Stimulated activated effector memory CD8-positive, alpha-beta T cell treated with anti-CD3 and anti-CD28 coated beads, Interleukin-12 subunit alpha, Interleukin-12 subunit beta, amount 100 ng/mL, for 72 hours (primary cell): ENCODE data around the gene DACH1.
"Not testable (repeated sequence)": the region's sequence is repeated elsewhere in the genome, so short reads cannot be mapped to it uniquely, and the experiment has no call there.

Experiments
- ATAC-seq: fragments of 150-1000 bp; cut with Tn5 transposase; 2 replicates; pipeline ENCODE4 v1.10.0; 2021
- DNase-seq, 2 donors: peaks; one replicate each; pipeline ENCODE4 v3.0.0; 2021 to 2022; ENCODE audit warnings: low spot score in 2 of 2
- H3K27ac Mint-ChIP-seq: one replicate; pipeline ENCODE4 v1.8.0; 2022; ENCODE audit warnings: mild to moderate bottlenecking, mixed read lengths
- H3K36me3 Mint-ChIP-seq: one replicate; pipeline ENCODE4 v1.8.0; 2022; ENCODE audit warnings: mild to moderate bottlenecking, mixed read lengths
- H3K4me1 Mint-ChIP-seq: one replicate; pipeline ENCODE4 v1.8.0; 2022; ENCODE audit warnings: mixed read lengths
- H3K4me3 Mint-ChIP-seq: one replicate; pipeline ENCODE4 v1.8.0; 2022; ENCODE audit warnings: mild to moderate bottlenecking, mixed read lengths
- H3K9me3 Mint-ChIP-seq: one replicate; pipeline ENCODE4 v1.8.0; 2022; ENCODE audit warnings: mixed read lengths

Gene DACH1

DNA sequence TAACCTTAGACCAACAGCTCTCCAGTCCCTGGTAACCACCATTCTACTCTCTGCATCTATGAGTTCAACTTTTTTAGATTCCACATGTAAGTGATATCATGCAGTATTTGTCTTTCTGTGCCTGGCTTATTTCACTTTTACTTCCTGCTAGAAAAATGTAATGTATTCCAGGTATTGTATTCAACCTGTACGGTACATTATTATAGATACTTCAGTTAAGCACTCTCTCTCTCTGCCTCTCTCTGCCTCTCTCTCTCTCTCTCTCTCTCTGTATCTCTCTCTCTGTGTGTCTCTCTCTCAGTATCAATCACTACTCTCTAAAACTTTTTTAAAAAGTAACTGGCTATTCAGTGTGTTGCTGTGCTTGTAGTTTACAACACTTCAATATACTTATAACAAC is 8.4 kb downstream of the DACH1 start:
- ATAC-seq: no peak
- no peak overlapping the region for H3K27ac Mint-ChIP-seq
- H3K9me3 Mint-ChIP-seq: peaks cover 4% of the 10 kb centered on the region
- no peaks in the 10 kb centered on the region for H3K36me3 Mint-ChIP-seq
- H3K4me3 Mint-ChIP-seq: no peak overlapping the region
- no peaks in the 10 kb centered on the region for H3K4me1 Mint-ChIP-seq
- DNase-seq: no peak

- no peaks in the 10 kb centered on the region for H3K36me3 Mint-ChIP-seq
- no peak overlapping the region for H3K4me3 Mint-ChIP-seq
- no peaks in the 10 kb centered on the region for H3K4me1 Mint-ChIP-seq
- no peak overlapping the region for H3K27ac Mint-ChIP-seq
- no peak for DNase-seq
- H3K9me3 Mint-ChIP-seq: peaks cover 4% of the 10 kb centered on the region
- ATAC-seq: no peak
Observed at GRCh38 chr13:71856548-71857043, 10.4 kb downstream of the DACH1 start.

DNA sequence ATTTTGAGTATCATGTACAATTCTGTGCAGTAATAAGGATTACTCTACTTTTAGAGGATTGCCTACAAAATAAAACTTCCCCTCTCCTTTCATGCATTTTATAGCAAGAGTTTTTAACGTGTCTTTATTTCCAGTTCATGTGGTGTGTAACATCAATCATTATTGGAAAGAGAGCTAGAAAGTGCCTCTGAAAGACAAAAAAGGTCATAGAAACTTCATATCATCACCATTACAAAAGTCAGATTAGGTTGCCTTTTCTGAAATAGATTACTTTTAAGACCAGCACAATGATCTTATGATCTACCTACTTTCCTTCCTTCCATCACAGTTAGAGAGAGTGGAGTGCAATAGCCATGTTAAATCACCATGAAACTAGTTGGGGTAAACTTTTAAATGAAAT is 12.6 kb downstream of the DACH1 start:
- DNase-seq (no peak), ATAC-seq (no peak)
- Mint-ChIP-seq H3K9me3 (peaks cover 4% of the 10 kb centered on the region), H3K4me3 (no peak overlapping the region), H3K27ac (no peak overlapping the region), H3K36me3 (no peaks in the 10 kb centered on the region), H3K4me1 (no peaks in the 10 kb centered on the region)

DNA sequence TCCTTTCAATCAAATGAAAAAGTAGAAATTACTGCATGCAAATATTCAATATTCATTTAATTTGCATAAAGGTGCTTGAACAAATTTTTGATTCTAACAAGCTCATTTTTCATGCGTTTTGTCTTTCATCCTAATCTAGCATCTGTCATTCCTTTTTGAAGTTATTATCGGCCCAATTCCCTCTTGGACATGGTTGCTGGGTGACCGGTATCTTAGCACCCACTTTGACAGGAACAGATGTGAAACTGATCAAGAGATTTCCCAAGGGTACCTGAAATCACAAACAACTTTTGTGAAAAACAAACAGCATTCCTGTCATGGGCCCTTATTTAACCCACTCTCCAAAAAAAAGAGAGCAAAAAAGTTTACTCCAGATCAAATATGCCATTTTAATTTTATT is 13.3 kb downstream of the DACH1 start:
- no peak for ATAC-seq
- DNase-seq: no peak
- H3K27ac Mint-ChIP-seq: no peak overlapping the region
- no peak overlapping the region for H3K4me3 Mint-ChIP-seq
- no peaks in the 10 kb centered on the region for H3K36me3 Mint-ChIP-seq
- H3K4me1 Mint-ChIP-seq: no peaks in the 10 kb centered on the region
- H3K9me3 Mint-ChIP-seq: peaks cover 6% of the 10 kb centered on the region

DNA sequence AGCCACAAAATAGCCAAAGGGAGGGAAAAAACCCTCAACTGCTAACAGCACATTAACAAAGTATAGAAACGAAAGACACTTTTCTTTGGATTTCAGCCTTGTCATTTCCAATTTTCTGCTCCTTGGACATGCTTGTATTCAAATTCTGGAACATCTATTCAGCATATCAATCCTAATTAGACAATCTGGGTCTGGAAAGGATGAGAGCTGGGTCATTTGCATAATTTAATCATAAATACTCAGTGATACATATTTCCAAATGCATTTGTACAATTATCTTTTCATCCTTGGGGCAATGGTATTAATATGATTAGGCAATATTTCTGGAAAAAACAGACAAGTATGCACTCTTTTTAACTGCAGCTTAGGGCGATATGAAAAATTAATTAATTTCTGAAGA is 14.3 kb downstream of the DACH1 start:
- Mint-ChIP-seq H3K9me3 (peaks cover 5% of the 10 kb centered on the region), H3K27ac (no peak overlapping the region), H3K4me1 (no peaks in the 10 kb centered on the region), H3K36me3 (no peaks in the 10 kb centered on the region), H3K4me3 (no peak overlapping the region)
- ATAC-seq (no peak), DNase-seq (no peak)

DNA sequence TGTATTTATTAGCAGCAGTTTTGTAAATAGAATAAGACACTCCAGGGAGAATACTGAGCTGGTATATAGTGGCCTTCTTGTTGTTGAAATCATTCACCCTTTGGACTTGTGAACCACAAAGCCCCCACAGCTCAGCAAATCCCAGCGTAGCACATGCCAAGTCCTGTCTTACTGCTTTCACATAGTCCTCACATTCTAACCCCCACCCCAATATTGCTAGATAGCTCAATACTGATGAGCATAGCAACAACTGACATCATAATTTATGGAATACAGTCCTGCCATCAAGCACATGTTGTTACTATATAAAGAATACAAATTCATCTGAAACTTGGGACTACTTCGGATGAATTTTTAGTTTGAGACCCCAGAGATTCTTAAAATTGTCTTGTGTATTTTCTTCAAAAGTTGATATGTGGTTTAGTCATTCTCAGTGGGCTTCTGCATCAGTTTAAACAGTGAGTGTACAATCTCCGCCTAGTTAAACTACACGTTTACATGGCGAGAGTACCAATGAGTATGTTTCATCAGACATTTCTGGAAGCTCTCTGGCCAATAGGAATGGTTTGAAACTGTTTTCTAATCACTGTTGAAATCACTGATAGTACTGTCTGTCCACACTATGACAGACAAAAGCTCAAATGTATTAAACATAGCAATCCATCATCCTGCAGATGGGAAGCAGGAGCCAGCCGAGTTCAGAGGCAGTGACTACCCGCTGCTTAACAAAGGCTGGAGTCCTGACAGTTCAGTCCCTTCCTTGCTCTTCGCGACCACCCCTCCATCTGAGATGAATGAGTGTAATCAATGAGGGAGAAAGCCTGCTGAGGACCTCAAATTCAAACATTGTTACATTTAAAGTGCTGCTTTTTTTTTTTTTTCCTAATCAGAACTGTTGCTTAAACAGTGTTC is 15.2 kb downstream of the DACH1 start:
- Mint-ChIP-seq H3K36me3 (no peaks in the 10 kb centered on the region), H3K4me1 (no peaks in the 10 kb centered on the region), H3K4me3 (no peak overlapping the region), H3K9me3 (peaks cover 5% of the 10 kb centered on the region), H3K27ac (no peak overlapping the region)
- no peak for DNase-seq
- no peak for ATAC-seq

GRCh38 chr13:71842003-71842402 is 25.0 kb downstream of the DACH1 start:
- Mint-ChIP-seq H3K27ac (no peak overlapping the region), H3K36me3 (no peaks in the 10 kb centered on the region), H3K4me1 (no peaks in the 10 kb centered on the region), H3K4me3 (no peak overlapping the region), H3K9me3 (peaks cover 7% of the 10 kb centered on the region)
- DNase-seq: no peak
- no peak for ATAC-seq

GRCh38 chr13:71838842-71839241 is 28.2 kb downstream of the DACH1 start:
- ATAC-seq: no peak
- Mint-ChIP-seq H3K9me3 (peaks cover 7% of the 10 kb centered on the region), H3K4me1 (no peaks in the 10 kb centered on the region), H3K36me3 (no peaks in the 10 kb centered on the region), H3K4me3 (no peak overlapping the region), H3K27ac (no peak overlapping the region)
- DNase-seq: no peak

DNA sequence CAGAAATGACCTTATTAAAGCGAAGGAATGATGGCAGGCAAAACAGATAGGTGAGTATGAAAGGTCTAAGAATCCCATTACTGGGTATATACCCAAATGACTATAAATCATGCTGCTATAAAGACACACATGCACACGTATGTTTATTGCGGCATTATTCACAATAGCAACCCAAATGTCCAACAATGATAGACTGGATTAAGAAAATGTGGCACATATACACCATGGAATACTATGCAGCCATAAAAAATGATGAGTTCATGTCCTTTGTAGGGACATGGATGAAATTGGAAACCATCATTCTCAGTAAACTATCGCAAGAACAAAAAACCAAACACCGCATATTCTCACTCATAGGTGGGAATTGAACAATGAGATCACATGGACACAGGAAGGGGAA is 29.4 kb downstream of the DACH1 start:
- not testable (repeated sequence) for H3K36me3 Mint-ChIP-seq, H3K4me3 Mint-ChIP-seq, H3K27ac Mint-ChIP-seq, DNase-seq, ATAC-seq, H3K4me1 Mint-ChIP-seq, H3K9me3 Mint-ChIP-seq

DNA sequence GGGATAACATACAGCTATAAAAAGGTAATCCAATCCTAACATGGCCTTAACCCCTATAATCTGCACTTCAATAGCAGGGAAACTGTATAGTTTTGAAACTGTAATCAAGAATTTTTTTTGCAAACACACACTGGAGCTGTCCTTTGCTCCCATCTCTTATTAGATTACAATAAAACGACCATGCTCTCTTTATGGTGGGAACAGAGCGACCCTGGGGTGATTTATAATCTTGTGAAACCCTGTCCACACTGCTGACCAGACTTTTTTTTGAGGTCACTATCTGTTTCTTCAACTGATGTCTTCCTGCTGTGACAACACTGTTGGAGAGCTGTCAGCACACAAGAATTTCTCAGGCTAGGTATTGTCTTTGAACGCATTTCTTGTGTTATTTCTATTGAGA is 35.3 kb downstream of the DACH1 start:
- H3K36me3 Mint-ChIP-seq: no peaks in the 10 kb centered on the region
- no peak for DNase-seq
- H3K9me3 Mint-ChIP-seq: peaks cover 10% of the 10 kb centered on the region
- no peak overlapping the region for H3K4me3 Mint-ChIP-seq
- ATAC-seq: no peak
- H3K27ac Mint-ChIP-seq: no peak overlapping the region
- H3K4me1 Mint-ChIP-seq: no peaks in the 10 kb centered on the region

DNA sequence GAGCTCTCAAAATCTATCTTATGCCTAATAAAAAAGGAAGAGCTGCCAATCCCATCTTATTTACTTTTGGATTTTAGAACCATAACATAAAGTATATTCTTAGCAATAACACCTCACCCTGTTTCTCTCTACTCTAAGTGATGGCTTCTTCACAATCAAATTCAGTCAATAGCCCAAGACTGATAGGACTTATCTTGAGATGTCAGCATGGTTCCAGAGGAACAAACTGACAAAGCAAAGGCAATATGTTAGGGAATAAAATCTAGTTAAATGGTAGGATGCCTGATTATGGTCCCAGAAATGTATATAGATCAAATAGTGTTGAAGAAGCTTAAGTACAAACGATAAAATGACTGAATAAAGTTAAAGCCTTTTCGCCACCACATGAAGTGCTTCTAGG is 36.3 kb downstream of the DACH1 start:
- Mint-ChIP-seq H3K9me3 (peaks cover 10% of the 10 kb centered on the region), H3K36me3 (no peaks in the 10 kb centered on the region), H3K27ac (no peak overlapping the region), H3K4me1 (no peaks in the 10 kb centered on the region), H3K4me3 (no peak overlapping the region)
- DNase-seq (no peak), ATAC-seq (no peak)

DNA sequence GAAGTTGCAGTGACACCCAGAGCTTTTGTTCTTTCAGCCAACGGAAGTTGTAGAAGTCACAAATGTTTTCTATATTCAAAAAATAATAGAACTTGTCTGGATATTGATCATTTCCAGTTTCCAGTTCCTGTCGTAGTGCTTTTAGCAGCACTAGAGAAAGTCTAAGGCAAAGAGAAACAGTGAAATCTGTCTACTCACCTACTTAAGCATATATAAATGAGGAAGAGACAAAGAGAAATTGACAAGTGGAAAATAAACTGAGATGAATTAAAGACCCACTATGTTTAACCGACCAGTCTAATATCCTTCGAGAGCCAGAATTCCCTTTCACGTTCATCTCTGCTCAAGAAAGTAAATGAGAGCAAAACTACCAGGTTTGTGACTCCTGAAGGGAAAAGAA is 36.7 kb downstream of the DACH1 start:
- DNase-seq (no peak), ATAC-seq (no peak)
- Mint-ChIP-seq H3K9me3 (peaks cover 10% of the 10 kb centered on the region), H3K27ac (no peak overlapping the region), H3K4me1 (no peaks in the 10 kb centered on the region), H3K36me3 (no peaks in the 10 kb centered on the region), H3K4me3 (no peak overlapping the region)

- ATAC-seq (no peak), DNase-seq (no peak)
- Mint-ChIP-seq H3K4me3 (no peak overlapping the region), H3K36me3 (no peaks in the 10 kb centered on the region), H3K27ac (no peak overlapping the region), H3K4me1 (no peaks in the 10 kb centered on the region), H3K9me3 (peaks cover 6% of the 10 kb centered on the region)
Observed at GRCh38 chr13:71829547-71829946, 37.5 kb downstream of the DACH1 start.

GRCh38 chr13:71828564-71828963 is 38.4 kb downstream of the DACH1 start:
- Mint-ChIP-seq H3K27ac (no peak overlapping the region), H3K4me1 (no peaks in the 10 kb centered on the region), H3K4me3 (no peak overlapping the region), H3K9me3 (peaks cover 6% of the 10 kb centered on the region), H3K36me3 (no peaks in the 10 kb centered on the region)
- DNase-seq: no peak
- no peak for ATAC-seq

GRCh38 chr13:71828117-71828516 is 38.9 kb downstream of the DACH1 start:
- ATAC-seq: no peak
- Mint-ChIP-seq H3K27ac (no peak overlapping the region), H3K9me3 (peaks cover 6% of the 10 kb centered on the region), H3K4me1 (no peaks in the 10 kb centered on the region), H3K4me3 (no peak overlapping the region), H3K36me3 (no peaks in the 10 kb centered on the region)
- no peak for DNase-seq

- no peak overlapping the region for H3K27ac Mint-ChIP-seq
- no peak for DNase-seq
- no peak for ATAC-seq
- no peak overlapping the region for H3K4me3 Mint-ChIP-seq
- no peaks in the 10 kb centered on the region for H3K4me1 Mint-ChIP-seq
- H3K9me3 Mint-ChIP-seq: peaks cover 6% of the 10 kb centered on the region
- no peaks in the 10 kb centered on the region for H3K36me3 Mint-ChIP-seq
Observed at GRCh38 chr13:71827241-71827640, 39.8 kb downstream of the DACH1 start.
